SK-N-SH treated with all-trans-retinoic acid at 6 μM for 48 hours (cell line): Measurements from ENCODE around the gene CELSR3.

Experiments
- ATAC-seq: fragments of 200-7000 bp; cut with Tn5 transposase; 3 replicates; pipeline ENCODE4 v1.9.1; 2020; ENCODE audit warnings: mild to moderate bottlenecking, moderate library complexity
- ARNTL ChIP-seq: fragments of 450-650 bp; formaldehyde crosslinking; IDR thresholded peaks from 2 replicates; pipeline ENCODE4 v1.5.0; 2020; ENCODE audit warnings: low read depth, mild to moderate bottlenecking, moderate library complexity, borderline replicate concordance
- BACH2 ChIP-seq: fragments of 250-450 bp; sonication (Bioruptor Pico); IDR thresholded peaks from 2 replicates; pipeline ENCODE4 v1.9.0; 2021; ENCODE audit warnings: mild to moderate bottlenecking, borderline replicate concordance
- CREB5 ChIP-seq: fragments of 250-450 bp; sonication (Bioruptor Pico); IDR thresholded peaks from 2 replicates; pipeline ENCODE4 v1.5.1; 2020; ENCODE audit warnings: low read depth, mild to moderate bottlenecking, moderate library complexity
- CSDC2 ChIP-seq: fragments of 250-450 bp; sonication (Bioruptor Pico); IDR thresholded peaks from 2 replicates; pipeline ENCODE4 v1.5.0; 2020; ENCODE audit warnings: mild to moderate bottlenecking, moderate library complexity
- ESRRG ChIP-seq: fragments of 250-450 bp; sonication (Bioruptor Pico); IDR thresholded peaks from 2 replicates; pipeline ENCODE4 v1.6.1; 2021; ENCODE audit warnings: mild to moderate bottlenecking
- GLIS3 ChIP-seq: fragments of 250-450 bp; sonication (Bioruptor Pico); IDR thresholded peaks from 2 replicates; pipeline ENCODE4 v1.5.0; 2020; ENCODE audit warnings: mild to moderate bottlenecking, moderate library complexity
- ISL1 ChIP-seq: fragments of 250-450 bp; sonication (Bioruptor Pico); IDR thresholded peaks from 2 replicates; pipeline ENCODE4 v2.1.2; 2022; ENCODE audit warnings: mild to moderate bottlenecking, moderate library complexity
- OSR1 ChIP-seq: fragments of 250-450 bp; sonication (Bioruptor Pico); IDR thresholded peaks from 2 replicates; pipeline ENCODE4 v1.8.0; 2022; ENCODE audit warnings: moderate library complexity, mild to moderate bottlenecking, inconsistent platforms
- PATZ1 ChIP-seq: fragments of 250-450 bp; sonication (Bioruptor Pico); IDR thresholded peaks from 2 replicates; pipeline ENCODE4 v1.8.0; 2020; ENCODE audit warnings: mild to moderate bottlenecking, moderate library complexity, borderline replicate concordance
- POU6F1 ChIP-seq: fragments of 250-450 bp; sonication (Bioruptor Pico); IDR thresholded peaks from 2 replicates; pipeline ENCODE4 v1.8.0; 2021; ENCODE audit warnings: low read depth, mild to moderate bottlenecking, moderate library complexity, borderline replicate concordance
- SNAI2 ChIP-seq: fragments of 250-450 bp; sonication (Bioruptor Pico); IDR thresholded peaks from 2 replicates; pipeline ENCODE4 v1.5.0; 2020; ENCODE audit warnings: mild to moderate bottlenecking, moderate library complexity
- TCF4 ChIP-seq: fragments of 250-450 bp; sonication (Bioruptor Pico); IDR thresholded peaks from 2 replicates; pipeline ENCODE4 v1.8.0; 2021; ENCODE audit warnings: mild to moderate bottlenecking, moderate library complexity, borderline replicate concordance
- TOX ChIP-seq: fragments of 250-450 bp; sonication (Bioruptor Pico); IDR thresholded peaks from 2 replicates; pipeline ENCODE4 v1.8.0; 2021; ENCODE audit warnings: mild to moderate bottlenecking, moderate library complexity, borderline replicate concordance
- TSHZ2 ChIP-seq: fragments of 250-450 bp; sonication (Bioruptor Pico); IDR thresholded peaks from 2 replicates; pipeline ENCODE4 v1.5.0; 2020; ENCODE audit warnings: mild to moderate bottlenecking, moderate library complexity
- ZC3H10 ChIP-seq: fragments of 250-450 bp; sonication (Bioruptor Pico); IDR thresholded peaks from 2 replicates; pipeline ENCODE4 v1.5.1; 2021; ENCODE audit warnings: mild to moderate bottlenecking, moderate library complexity
- ZFP3 ChIP-seq: fragments of 250-450 bp; sonication (Bioruptor Pico); IDR thresholded peaks from 2 replicates; pipeline ENCODE4 v1.5.0; 2020; ENCODE audit warnings: mild to moderate bottlenecking, moderate library complexity
- ZFP30 ChIP-seq: fragments of 450-650 bp; formaldehyde crosslinking; IDR thresholded peaks from 2 replicates; pipeline ENCODE4 v1.5.0; 2022; ENCODE audit warnings: mild to moderate bottlenecking, moderate library complexity
- ZNF565 ChIP-seq: fragments of 450-650 bp; formaldehyde crosslinking; conservative IDR thresholded peaks from 2 replicates; pipeline ENCODE4 v1.5.0; 2020; ENCODE audit warnings: low read depth, mild to moderate bottlenecking, moderate library complexity
- ZNF70 ChIP-seq: fragments of 450-650 bp; formaldehyde crosslinking; IDR thresholded peaks from 2 replicates; pipeline ENCODE4 v1.5.0; 2020; ENCODE audit warnings: mild to moderate bottlenecking, moderate library complexity
- ZNF8 ChIP-seq: fragments of 450-650 bp; formaldehyde crosslinking; IDR thresholded peaks from 2 replicates; pipeline ENCODE4 v1.5.0; 2020; ENCODE audit warnings: mild to moderate bottlenecking, moderate library complexity

Gene CELSR3

GRCh38 chr3:48663489-48664312 is 1.0 kb upstream of the CELSR3 start:
- TF ChIP-seq ZFP3 (CRISPR knock-in tag), result 0 out of 2 replicates have a peak, but pooled peaks have one; percentile 2
- TF ChIP-seq CSDC2 (CRISPR knock-in tag), result peak; percentile 80; the same call in 1 of the 2 replicates
- no peak for TF ChIP-seq ZFP30 (CRISPR knock-in tag)
- TF ChIP-seq SNAI2 (CRISPR knock-in tag), result 0 out of 2 replicates have a peak, but pooled peaks have one; percentile 72
- peak; percentile 40; the same call in 1 of the 2 replicates for TF ChIP-seq TSHZ2
- no peak for TF ChIP-seq ZC3H10 (CRISPR knock-in tag)
- TF ChIP-seq PATZ1 (CRISPR knock-in tag), result peak; percentile 48; the same call in 1 of the 2 replicates
- no peak for TF ChIP-seq TCF4 (CRISPR knock-in tag)
- TF ChIP-seq ZNF8 (CRISPR knock-in tag), result no peak
- TF ChIP-seq CREB5 (CRISPR knock-in tag), result 0 out of 2 replicates have a peak, but pooled peaks have one; percentile 40
- TF ChIP-seq POU6F1 (CRISPR knock-in tag), result no peak
- 0 out of 2 replicates have a peak, but pooled peaks have one; percentile 28 for TF ChIP-seq ZNF70 (CRISPR knock-in tag)
- TF ChIP-seq GLIS3 (CRISPR knock-in tag), result peak; percentile 90; the same call in 1 of the 2 replicates
- no peak for TF ChIP-seq ISL1 (CRISPR knock-in tag)
- TF ChIP-seq ESRRG (CRISPR knock-in tag), result peak; percentile 72; the same call in 1 of the 2 replicates
- TF ChIP-seq ARNTL, result no peak
- peak; percentile 87 for ATAC-seq

- no peak for ATAC-seq
- TF ChIP-seq TSHZ2, result no peak
- no peak for TF ChIP-seq BACH2 (CRISPR knock-in tag)
- TF ChIP-seq ZNF8 (CRISPR knock-in tag), result no peak
- no peak for TF ChIP-seq SNAI2 (CRISPR knock-in tag)
- no peak for TF ChIP-seq ZFP30 (CRISPR knock-in tag)
- no peak for TF ChIP-seq ZC3H10 (CRISPR knock-in tag)
- TF ChIP-seq TOX (CRISPR knock-in tag), result no peak
- TF ChIP-seq ZNF565 (CRISPR knock-in tag), result no peak
- TF ChIP-seq ZNF70 (CRISPR knock-in tag), result no peak
- TF ChIP-seq PATZ1 (CRISPR knock-in tag), result no peak
- TF ChIP-seq TCF4 (CRISPR knock-in tag), result no peak
- no peak for TF ChIP-seq ARNTL
- no peak for TF ChIP-seq OSR1 (CRISPR knock-in tag)
- no peak for TF ChIP-seq CSDC2 (CRISPR knock-in tag)
- no peak for TF ChIP-seq ZFP3 (CRISPR knock-in tag)
- TF ChIP-seq POU6F1 (CRISPR knock-in tag), result no peak
Measured at GRCh38 chr3:48662145-48662752, 437 bp downstream of the CELSR3 start.
